HepG2 (cell line): ENCODE results near the gene SGK1. TPM values are rescaled to one million over a fixed set of nuclear protein-coding genes. Genes with fewer than 3 reads are reported as not detected.
A peak's percentile ranks its signal among the peaks of the same experiment; 100 is the strongest.

Experiments
- ADNP ChIP-seq: sonication (generic); formaldehyde crosslinking; IDR thresholded peaks from 2 replicates; pipeline ENCODE4 v1.4.0; 2020; ENCODE audit warnings: missing genetic modification reagents
- FOSL1 ChIP-seq: sonication (generic); formaldehyde crosslinking; IDR thresholded peaks from 2 replicates; pipeline ENCODE4 v1.9.0; 2021; ENCODE audit warnings: missing genetic modification reagents, borderline replicate concordance
- HBP1 ChIP-seq: IDR thresholded peaks from 2 replicates; pipeline ENCODE4 v1.6.1; 2016; ENCODE audit warnings: low read depth, control low read depth
- HDAC6 ChIP-seq: fragments of 200-600 bp; sonication (generic); IDR thresholded peaks from 2 replicates; pipeline ENCODE4 v1.7.0; 2017; ENCODE audit warnings: mild to moderate bottlenecking, antibody characterized with exemption, low read length, low read depth
- IRF2 ChIP-seq: IDR thresholded peaks from 2 replicates; pipeline ENCODE4 v1.6.1; 2018; ENCODE audit warnings: missing genetic modification reagents, missing compliant biosample characterization
- MIXL1 ChIP-seq: IDR thresholded peaks from 2 replicates; pipeline ENCODE4 v1.6.1; 2016
- NFYC ChIP-seq: IDR thresholded peaks from 2 replicates; pipeline ENCODE4 v1.6.1; 2016; ENCODE audit warnings: missing genetic modification reagents, missing compliant biosample characterization
- NR2F2 ChIP-seq: IDR thresholded peaks from 2 replicates; pipeline ENCODE4 v1.6.1; 2012; ENCODE audit warnings: low read depth, inconsistent platforms, borderline replicate concordance
- ONECUT2 ChIP-seq: sonication (generic); formaldehyde crosslinking; IDR thresholded peaks from 2 replicates; pipeline ENCODE4 v1.4.0; 2020; ENCODE audit warnings: missing genetic modification reagents
- PAWR ChIP-seq: sonication (generic); formaldehyde crosslinking; IDR thresholded peaks from 2 replicates; pipeline ENCODE4 v1.4.0; 2020; ENCODE audit warnings: missing genetic modification reagents, mild to moderate bottlenecking, borderline replicate concordance
- PPARG ChIP-seq: conservative IDR thresholded peaks from 2 replicates; pipeline ENCODE4 v1.6.1; 2016; ENCODE audit warnings: missing biosample characterization, missing genetic modification reagents
- SAFB2 ChIP-seq: sonication (generic); formaldehyde crosslinking; IDR thresholded peaks from 2 replicates; pipeline ENCODE4 v1.5.1; 2020; ENCODE audit warnings: missing genetic modification reagents, low read depth, mild to moderate bottlenecking, borderline replicate concordance
- SALL2 ChIP-seq: sonication (generic); formaldehyde crosslinking; IDR thresholded peaks from 2 replicates; pipeline ENCODE4 v1.8.1; 2023; ENCODE audit warnings: mild to moderate bottlenecking, missing genetic modification reagents, inconsistent platforms
- STAT5B ChIP-seq: sonication (generic); formaldehyde crosslinking; IDR thresholded peaks from 2 replicates; pipeline ENCODE4 v1.4.0; 2020; ENCODE audit warnings: missing genetic modification reagents
- ZBED4 ChIP-seq: sonication (generic); formaldehyde crosslinking; IDR thresholded peaks from 2 replicates; pipeline ENCODE4 v1.4.0; 2020; ENCODE audit warnings: missing genetic modification reagents, borderline replicate concordance
- ZBTB43 ChIP-seq: sonication (generic); formaldehyde crosslinking; conservative IDR thresholded peaks from 2 replicates; pipeline ENCODE4 v1.4.0; 2020; ENCODE audit warnings: missing genetic modification reagents
- ZBTB7B ChIP-seq: sonication (generic); formaldehyde crosslinking; IDR thresholded peaks from 2 replicates; pipeline ENCODE4 v1.4.0; 2020; ENCODE audit warnings: missing genetic modification reagents
- ZNF205 ChIP-seq: IDR thresholded peaks from 2 replicates; pipeline ENCODE4 v1.6.1; 2018; ENCODE audit warnings: missing biosample characterization, missing genetic modification reagents
- ZNF564 ChIP-seq: sonication (generic); formaldehyde crosslinking; IDR thresholded peaks from 2 replicates; pipeline ENCODE4 v1.8.1; 2023; ENCODE audit warnings: mild to moderate bottlenecking, missing genetic modification reagents
- ZNF710 ChIP-seq: sonication (generic); formaldehyde crosslinking; IDR thresholded peaks from 2 replicates; pipeline ENCODE4 v1.5.0; 2020; ENCODE audit warnings: mild to moderate bottlenecking, missing genetic modification reagents, borderline replicate concordance
- ZSCAN5A ChIP-seq: sonication (generic); formaldehyde crosslinking; IDR thresholded peaks from 2 replicates; pipeline ENCODE4 v1.8.0; 2022; ENCODE audit warnings: mild to moderate bottlenecking, missing genetic modification reagents, borderline replicate concordance
- polyA plus RNA-seq, 8 experiments: library from polyadenylated mRNA; depleted of rRNA in 3 of 8; stranded (reverse) in 7 of 8; unstranded in 1 of 8; fragments of >200 nt; fragmentation: Illumina TruSeq in 4 of 8; extraction: Trizol in 4 of 8; gene quantifications; 2 replicates each; pipeline versions ENCODE4 v1.2.1 to v1.2.3, GENCODE V29; 2011 to 2016; ENCODE audit warnings: low read depth in 4 of 8, missing spikeins in 1 of 8, mixed read lengths in 1 of 8; ENCODE audit not compliant: insufficient read depth in 1 of 8
- total RNA-seq, 5 experiments: library from RNA; depleted of rRNA; stranded (reverse); fragments of >200 nt; fragmentation: Illumina TruSeq; extraction: Trizol; gene quantifications; 2 replicates each; pipeline ENCODE4 v1.2.3, GENCODE V29; 2016; ENCODE audit warnings: low read depth in 1 of 5

Gene SGK1
- total and polyA plus RNA-seq, 2 of the 13 experiments (the other 11 are each of a cell fraction or from before 2014, with no cell fraction given), result 56.1 to 56.2 TPM

- TF ChIP-seq MIXL1 (peak; percentile 98), ZNF710 (CRISPR knock-in tag) (peak; percentile 88), STAT5B (peak; percentile 86), ADNP (CRISPR knock-in tag) (no peak), IRF2 (CRISPR knock-in tag) (peak; percentile 90), FOSL1 (CRISPR knock-in tag) (peak; percentile 84; the same call in 1 of the 2 replicates), HDAC6 (no peak), ZSCAN5A (CRISPR knock-in tag) (peak; percentile 31; the same call in 1 of the 2 replicates), ZNF205 (CRISPR knock-in tag) (peak; percentile 57; the same call in 1 of the 2 replicates), ONECUT2 (CRISPR knock-in tag) (peak; percentile 78), NFYC (no peak), HBP1 (CRISPR knock-in tag) (no peak), ZNF564 (CRISPR knock-in tag) (0 out of 2 replicates have a peak, but pooled peaks have one; percentile 37), PAWR (CRISPR knock-in tag) (no peak), ZBED4 (CRISPR knock-in tag) (peak; percentile 58; the same call in 1 of the 2 replicates), NR2F2 (peak; percentile 95), ZBTB43 (peak; percentile 97), ZBTB7B (CRISPR knock-in tag) (peak; percentile 74; the same call in 1 of the 2 replicates), SAFB2 (CRISPR knock-in tag) (no peak), PPARG (CRISPR knock-in tag) (peak; percentile 99), SALL2 (peak; percentile 52; the same call in 1 of the 2 replicates)
Observed at GRCh38 chr6:134198093-134198492, 119.8 kb downstream of the SGK1 start (continued).
